Lower leg skin (tissue), 4 donors: ENCODE data around the gene TMEM255A. TPM values are rescaled to one million over a fixed set of nuclear protein-coding genes. Genes with fewer than 3 reads are reported as not detected.
"Not testable (repeated sequence)": the region's sequence is repeated elsewhere in the genome, so short reads cannot be mapped to it uniquely, and the experiment has no call there.

Experiments used
- DNase-seq, 2 donors: peaks; one replicate each; pipeline ENCODE4 v3.0.0-alpha.2; 2019; ENCODE audit warnings: low spot score in 2 of 2
- H3K4me3 ChIP-seq: fragments of 200-600 bp; sonication (generic); 2 replicates; pipeline ENCODE4 v1.5.1; 2017; ENCODE audit warnings: mild to moderate bottlenecking, low read depth; ENCODE audit not compliant: poor library complexity, severe bottlenecking
- CTCF ChIP-seq, 3 donors: fragments of 450-650 bp; IDR thresholded peaks; one replicate each; pipeline ENCODE4 v1.5.1; 2016; ENCODE audit warnings: antibody characterized with exemption in 3 of 3, mild to moderate bottlenecking in 3 of 3, moderate library complexity in 2 of 3
- POLR2A ChIP-seq, 2 donors: fragments of 450-650 bp; IDR thresholded peaks; one replicate each; pipeline ENCODE4 v1.6.1; 2016 to 2017; ENCODE audit warnings: antibody characterized with exemption in 2 of 2, mild to moderate bottlenecking in 1 of 2, moderate library complexity in 1 of 2
- WGBS, 2 donors: methylation state at CpG; one replicate each; pipeline ENCODE4 v1.1.5; 2018; 5-methylcytosine and 5-hydroxymethylcytosine counted together
- intact Hi-C: fragments of 100-400 bp; cut with DNase I; formaldehyde crosslinking; loops from one replicate; pipeline ENCODE4 v1.15.0; 2023; ENCODE audit warnings: low total_unique reads
- total RNA-seq, 4 donors: library from RNA; depleted of rRNA; stranded (reverse); fragments of >200 nt; gene quantifications; one replicate each; pipeline ENCODE4 v1.1.0, GENCODE V29; 2016

TMEM255A gene
- 1 to 10 TPM; 1.7 to 4.3 (median 3.0) TPM for total RNA-seq

DNA sequence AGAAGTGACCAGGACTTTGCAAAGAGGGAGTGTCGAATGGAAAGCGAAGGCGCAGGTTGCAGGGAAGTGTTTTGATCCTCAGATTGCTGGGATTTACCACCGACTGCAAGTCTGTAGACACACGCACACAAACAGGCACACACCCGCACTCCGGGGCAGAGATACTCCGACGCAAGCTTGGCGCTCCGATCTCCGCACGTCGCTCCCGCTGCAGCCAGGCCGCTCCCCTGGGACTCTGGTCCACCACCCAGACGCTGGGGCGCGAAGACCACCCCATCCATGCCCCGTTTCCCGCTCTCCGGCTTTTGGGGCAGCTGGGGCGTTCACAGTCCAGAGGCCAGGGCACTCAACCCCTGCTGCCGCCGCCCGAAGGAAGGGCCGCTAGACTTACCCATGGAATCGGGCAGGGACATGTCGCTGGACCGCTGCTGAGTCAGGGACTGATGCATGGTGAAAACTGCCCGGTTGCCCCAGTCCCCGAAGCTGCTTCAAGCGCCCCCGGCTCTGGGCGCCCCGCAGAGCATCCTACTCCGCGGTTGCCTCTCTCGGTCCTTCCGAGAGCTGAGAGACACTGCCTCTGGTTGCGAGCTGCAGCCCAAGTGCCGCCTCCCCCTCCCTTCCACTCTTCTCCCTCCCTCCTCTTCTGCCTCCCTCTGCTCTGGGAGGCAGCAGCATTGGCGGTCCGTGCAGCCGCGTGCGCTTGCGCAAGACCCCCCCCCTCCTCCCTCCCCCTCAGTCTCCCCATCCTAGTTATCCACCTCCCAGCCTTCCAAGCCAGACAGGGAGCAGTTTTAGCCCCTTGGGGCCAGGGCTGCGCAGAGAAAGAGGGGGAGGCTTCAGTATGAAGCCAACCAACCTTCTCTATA, at the start of gene TMEM255A:
TMEM255A (minus strand) TSS at position 601 of the 866 bp plus-strand sequence; CDS start at position 449, 152 bp downstream.
- intact Hi-C loops, result no loop called here
- 4 to 41% methylated on average over 9 to 39 of the region's 49 CpGs for WGBS, 2 donors
- TF ChIP-seq CTCF (IDR thresholded peaks at IDR 0.05), result no peak
- no peak for TF ChIP-seq POLR2A (IDR thresholded peaks at IDR 0.05)
- H3K4me3 ChIP-seq, result no peak within 1 kb of the TSS
- DNase-seq, result peak in 1 of 2 donors; percentile 85

DNA sequence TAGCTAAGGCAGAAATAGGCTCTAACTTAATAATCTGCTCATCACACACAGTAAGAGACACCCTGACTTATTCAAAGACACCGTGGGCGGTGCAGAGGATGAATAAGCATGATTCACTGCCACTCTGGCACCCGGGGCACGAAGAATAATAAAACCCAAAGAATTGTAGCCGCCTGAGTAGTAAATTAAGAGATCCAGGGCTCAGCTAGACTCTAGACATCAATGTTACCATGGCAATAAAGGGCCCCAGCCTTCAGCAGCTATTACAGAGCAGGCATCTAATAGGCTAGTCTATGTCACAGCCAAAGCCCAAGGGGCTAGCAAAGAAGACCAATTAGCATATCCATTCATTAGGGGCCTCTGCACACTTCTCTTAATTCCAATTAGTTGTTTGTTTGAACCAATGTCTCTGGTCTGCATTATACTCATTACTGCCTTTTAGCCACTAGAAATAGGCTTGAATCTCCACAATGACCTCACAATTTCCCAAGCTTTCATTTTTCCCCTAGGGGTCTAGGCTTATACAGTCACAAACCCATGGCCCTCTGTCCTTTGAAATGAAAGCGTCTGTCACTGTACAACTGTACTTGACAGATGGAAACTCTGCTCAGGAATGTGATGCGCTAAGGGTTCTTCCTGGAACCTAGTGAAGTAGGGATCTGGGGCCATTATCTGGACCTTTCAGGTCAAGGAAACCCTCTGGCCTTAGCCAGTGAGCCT, 47.6 kb upstream of the TMEM255A start:
- H3K4me3 ChIP-seq, result no peak overlapping the region
- intact Hi-C loops, result no loop called here
- 35 to 51% methylated on average over 7 of the region's 7 CpGs for WGBS, 2 donors

DNA sequence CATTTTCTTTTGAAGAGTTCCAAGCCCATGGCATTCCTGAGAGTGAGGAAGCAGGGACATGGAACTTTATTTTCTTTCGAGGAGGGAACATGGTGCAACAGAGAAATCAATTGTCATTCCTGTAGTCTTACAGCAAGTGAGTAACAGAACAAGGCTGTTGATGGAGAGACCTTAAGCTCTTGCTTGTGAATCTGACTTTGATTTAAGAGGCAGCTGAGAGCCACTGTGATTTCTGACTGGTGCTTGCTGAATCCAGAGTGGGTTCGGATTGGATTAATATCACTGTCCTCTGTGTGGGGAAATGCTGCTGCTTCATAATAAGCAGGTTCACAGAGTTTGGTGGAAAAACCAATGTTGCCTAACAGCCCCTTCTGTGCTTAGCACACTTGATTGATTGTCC, 45.9 kb upstream of the TMEM255A start:
- no peak for TF ChIP-seq CTCF (IDR thresholded peaks at IDR 0.05)
- WGBS, 2 donors, result 58 to 60% methylated on average over 2 of the region's 2 CpGs
- no peak for DNase-seq
- intact Hi-C loops, result no loop called here
- H3K4me3 ChIP-seq, result no peak overlapping the region

More for the DNA sequence above, 47.6 kb upstream of the TMEM255A start:
- TF ChIP-seq POLR2A (IDR thresholded peaks at IDR 0.05) (no peak), CTCF (IDR thresholded peaks at IDR 0.05) (no peak)
- no peak for DNase-seq

- no peak for DNase-seq
- 55 to 65% methylated on average over 3 of the region's 3 CpGs for WGBS, 2 donors
- TF ChIP-seq POLR2A (IDR thresholded peaks at IDR 0.05) (no peak), CTCF (IDR thresholded peaks at IDR 0.05) (no peak)
- H3K4me3 ChIP-seq, result no peak overlapping the region
- intact Hi-C loops, result no loop called here
Measured at GRCh38 chrX:120356084-120356483, 44.8 kb upstream of the TMEM255A start.

DNA sequence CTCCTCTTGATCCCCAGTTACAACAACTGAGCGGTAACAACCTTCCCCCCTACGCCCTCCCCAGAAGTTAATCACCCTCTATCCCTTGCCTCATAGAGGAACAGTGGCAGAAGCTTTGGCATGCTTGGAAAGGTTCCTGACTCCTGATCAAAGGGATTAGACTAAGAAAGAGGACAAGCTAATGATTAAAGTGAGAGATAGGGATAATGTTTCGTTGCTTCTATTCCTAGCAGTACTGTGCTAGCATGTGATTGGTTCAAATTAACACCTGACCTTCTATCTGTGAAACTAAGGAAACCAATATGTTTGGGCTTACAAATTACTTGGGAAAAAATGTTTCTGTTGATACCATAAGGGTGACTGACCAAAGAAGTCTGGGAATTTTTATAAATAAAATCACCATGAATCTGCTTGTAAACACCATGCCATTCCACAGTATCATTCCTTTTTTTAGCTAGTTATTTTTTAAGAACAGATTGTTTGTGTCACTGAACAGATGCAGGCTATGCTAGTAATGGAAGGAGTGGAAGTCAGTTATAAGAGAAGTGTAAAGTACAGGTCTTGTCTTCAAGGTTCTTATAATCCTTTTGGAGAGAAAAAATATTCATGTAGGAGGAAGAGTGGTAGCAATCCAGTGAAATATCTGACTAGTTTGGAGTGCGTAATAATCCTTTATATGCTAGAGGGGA, 39.3 kb upstream of the TMEM255A start:
- WGBS, 2 donors, result 71 to 72% methylated on average over 4 of the region's 4 CpGs
- no peak for TF ChIP-seq POLR2A (IDR thresholded peaks at IDR 0.05)
- no peak for TF ChIP-seq CTCF (IDR thresholded peaks at IDR 0.05)
- DNase-seq, result no peak
- intact Hi-C loops, result no loop called here
- H3K4me3 ChIP-seq, result no peak overlapping the region

GRCh38 chrX:120344566-120344965, 33.3 kb upstream of the TMEM255A start:
- DNase-seq, intact Hi-C loops, H3K4me3 ChIP-seq: not testable (repeated sequence)
- WGBS, 2 donors, result 77 to 96% methylated on average over 4 to 11 of the region's 11 CpGs
